ENCODE data around the gene OTOG. TPM values are rescaled to one million over a fixed set of nuclear protein-coding genes. Genes with fewer than 3 reads are reported as not detected.

Gene OTOG
- total and polyA plus RNA-seq, 2 of the 8 experiments (the other 6 are each of a cell fraction or from before 2014, with no cell fraction given) = 0.41 to 1.5 TPM

DNA sequence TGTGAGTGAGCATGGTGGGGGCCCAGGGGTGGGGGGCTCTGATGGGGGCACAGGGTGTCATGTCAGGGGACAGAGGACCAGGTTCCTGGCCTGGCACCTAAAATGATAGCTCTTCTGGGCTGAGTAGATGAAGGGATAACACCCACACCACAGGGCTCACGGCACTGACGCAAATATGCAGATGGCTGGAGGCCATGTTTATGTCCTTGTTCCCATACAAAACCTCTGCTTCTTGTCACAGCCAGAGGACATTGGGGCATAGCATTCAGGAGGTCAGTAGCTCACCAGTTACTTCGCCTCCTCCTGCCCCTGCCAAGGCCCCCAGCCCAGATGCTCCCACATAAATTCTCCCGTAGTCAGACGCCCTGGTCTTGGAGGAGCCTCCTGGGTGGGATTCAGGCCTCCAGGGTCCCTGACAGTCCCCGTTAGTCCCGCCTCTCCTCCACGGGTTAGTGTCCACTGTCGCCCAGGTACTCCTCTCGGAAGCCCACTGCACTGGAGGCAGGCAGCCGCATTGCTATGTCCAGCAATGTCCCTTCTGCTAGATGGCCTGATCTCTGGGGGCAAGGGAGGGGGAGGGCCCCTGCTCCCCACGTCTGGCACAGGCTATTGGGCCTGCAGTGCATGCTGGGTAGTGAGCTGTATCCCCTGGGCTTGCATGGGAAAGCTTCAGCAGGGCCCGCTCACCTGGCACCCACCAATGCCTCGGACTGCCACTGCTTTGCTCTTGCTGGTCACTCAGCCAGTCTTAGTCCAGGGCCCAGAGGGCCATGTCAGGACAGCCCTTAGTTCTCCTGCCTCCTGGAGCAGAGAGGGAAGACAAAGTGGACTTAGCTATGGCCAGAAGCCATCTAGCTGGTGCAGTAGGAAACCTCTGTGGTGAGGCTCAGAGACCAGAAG is 96.7 kb downstream of the OTOG start:
- Histone ChIP-seq H3K9me3 (ENCODE audit: insufficient read depth in 2 of 2, low read depth in 1 of 2, low read length in 1 of 2) (no peaks in the 10 kb centered on the region), H3K9ac (replicated peaks in 1 of 4; ENCODE audit: extremely low read depth in 1 of 4, low read depth in 3 of 4, low read length in 3 of 4) (no peak overlapping the region), H3K27me3 (replicated peaks in 1 of 4; ENCODE audit: control insufficient read depth in 3 of 4, extremely low read depth in 1 of 4, insufficient read depth in 3 of 4, low read length in 3 of 4) (peaks cover 0 to 3% (median 0%) of the 10 kb centered on the region in 4 experiments; a peak in 1 of 7 replicates), H3K4ac (replicated peaks; ENCODE audit: insufficient read length, low read depth, low read length) (no peak overlapping the region), H2BK12ac (ENCODE audit: low read depth, low read length) (no peak overlapping the region), H3K4me1 (replicated peaks in 1 of 4; ENCODE audit: control insufficient read depth in 3 of 4, insufficient read depth in 4 of 4, low read length in 3 of 4) (peaks cover 0 to 4% (median 1%) of the 10 kb centered on the region in 4 experiments; a peak in 3 of 7 replicates), H3K56ac (replicated peaks; ENCODE audit: insufficient read length, low read depth, low read length) (no peak overlapping the region), H2AK5ac (ENCODE audit: low read depth, low read length) (no peak overlapping the region), H3K23ac (ENCODE audit: insufficient read length) (no peak overlapping the region), H2BK120ac (replicated peaks; ENCODE audit: low read depth, low read length) (no peak overlapping the region), H4K8ac (ENCODE audit: extremely low read depth, insufficient read depth, low read length) (no peak overlapping the region), H3K79me2 (ENCODE audit: control insufficient read depth in 1 of 2, insufficient read depth in 2 of 2, low read length in 2 of 2) (no peaks in the 10 kb centered on the region), H4K5ac (ENCODE audit: insufficient read length, low read depth, low read length) (no peak overlapping the region), H3K23me2 (ENCODE audit: low read depth, low read length) (peaks cover 3% of the 10 kb centered on the region; the same call in 1 of the 2 replicates), H3K4me2 (ENCODE audit: insufficient read depth in 1 of 2, low read depth in 2 of 2, low read length in 2 of 2) (no peak overlapping the region), H2BK20ac (ENCODE audit: low read length) (no peak overlapping the region), H3K36me3 (ENCODE audit: control insufficient read depth in 2 of 4, insufficient read depth in 4 of 4, low read length in 3 of 4) (no peaks in the 10 kb centered on the region), H4K20me1 (replicated peaks in 1 of 2; ENCODE audit: control insufficient read depth in 1 of 2, insufficient read depth in 2 of 2, low read length in 2 of 2) (peaks cover 0 to 6% of the 10 kb centered on the region in 2 experiments), H3K14ac (ENCODE audit: insufficient read length) (no peak overlapping the region), H3K4me3 (ENCODE audit: extremely low read depth in 1 of 4, insufficient read depth in 2 of 4, low read depth in 3 of 4, low read length in 4 of 4) (no peak overlapping the region), H4K91ac (replicated peaks; ENCODE audit: insufficient read length, low read length) (no peak overlapping the region), H3K27ac (ENCODE audit: low read depth, low read length) (no peak overlapping the region), H2AFZ (ENCODE audit: low read length) (no peak overlapping the region), H3K18ac (ENCODE audit: extremely low read depth, low read length) (no peak overlapping the region), H3K79me1 (ENCODE audit: low read depth, low read length) (no peaks in the 10 kb centered on the region), H2BK5ac (ENCODE audit: low read depth, low read length) (no peak overlapping the region), H2BK15ac (ENCODE audit: low read length) (no peak overlapping the region)
- ChIA-PET CTCF (ENCODE audit: partially characterized antibody) (interaction anchor here (1.0 to 4.8 kb wide), 13 partner anchors 8 to 92 kb away, joined by 3 to 43 read pairs (median 4); partner anchors contain the start of gene KCNC1), POLR2A (ENCODE audit: partially characterized antibody) (no interaction called here)
- WGBS, 2 experiments (ENCODE audit: extremely low coverage in 1 of 2, insufficient coverage in 1 of 2, insufficient read length in 1 of 2, insufficient replicate concordance in 2 of 2, low coverage in 1 of 2, low lambda C conversion rate in 2 of 2, missing lambda C conversion rate in 1 of 2) = 89% methylated on average over 14 of the region's 14 CpGs; no CpG with 5 or more reads in 1 of the 2 experiments
- DNase-seq (ENCODE audit: low read depth in 1 of 2, low spot score in 2 of 2) (no peak), FAIRE-seq (no peak)
- TF ChIP-seq, protein P1, sequence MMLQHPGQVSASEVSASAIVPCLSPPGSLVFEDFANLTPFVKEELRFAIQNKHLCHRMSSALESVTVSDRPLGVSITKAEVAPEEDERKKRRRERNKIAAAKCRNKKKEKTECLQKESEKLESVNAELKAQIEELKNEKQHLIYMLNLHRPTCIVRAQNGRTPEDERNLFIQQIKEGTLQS (IDR thresholded peaks at IDR 0.05; ENCODE audit: insufficient read depth, low read depth, low read length) = no peak
- TF ChIP-seq EGR1 (IDR thresholded peaks at IDR 0.05; ENCODE audit: borderline replicate concordance, low read depth, low read length) (no peak), RAD21 (IDR thresholded peaks at IDR 0.05 in 1 of 2, conservative IDR thresholded peaks at IDR 0.05 in 1 of 2; ENCODE audit: low read depth in 2 of 2, low read length in 2 of 2) (no peak), CBX5 (IDR thresholded peaks at IDR 0.05; ENCODE audit: low read depth, low read length) (no peak), POLR2A (IDR thresholded peaks at IDR 0.05; ENCODE audit: control extremely low read depth in 1 of 2, low read depth in 2 of 2, low read length in 2 of 2) (no peak), FOSL1 (IDR thresholded peaks at IDR 0.05; ENCODE audit: insufficient read depth, low read depth, low read length) (no peak), MAX (IDR thresholded peaks at IDR 0.05) (no peak), RBBP5 (IDR thresholded peaks at IDR 0.05; ENCODE audit: borderline replicate concordance, low read depth, low read length) (no peak)
- TF ChIP-seq, protein P2, sequence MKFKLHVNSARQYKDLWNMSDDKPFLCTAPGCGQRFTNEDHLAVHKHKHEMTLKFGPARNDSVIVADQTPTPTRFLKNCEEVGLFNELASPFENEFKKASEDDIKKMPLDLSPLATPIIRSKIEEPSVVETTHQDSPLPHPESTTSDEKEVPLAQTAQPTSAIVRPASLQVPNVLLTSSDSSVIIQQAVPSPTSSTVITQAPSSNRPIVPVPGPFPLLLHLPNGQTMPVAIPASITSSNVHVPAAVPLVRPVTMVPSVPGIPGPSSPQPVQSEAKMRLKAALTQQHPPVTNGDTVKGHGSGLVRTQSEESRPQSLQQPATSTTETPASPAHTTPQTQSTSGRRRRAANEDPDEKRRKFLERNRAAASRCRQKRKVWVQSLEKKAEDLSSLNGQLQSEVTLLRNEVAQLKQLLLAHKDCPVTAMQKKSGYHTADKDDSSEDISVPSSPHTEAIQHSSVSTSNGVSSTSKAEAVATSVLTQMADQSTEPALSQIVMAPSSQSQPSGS (IDR thresholded peaks at IDR 0.05; ENCODE audit: low read length) = no peak
